Skin epidermis (tissue), 12 donors: ENCODE measurements around the gene AMIGO2.
"Not testable (repeated sequence)": the region's sequence is repeated elsewhere in the genome, so short reads cannot be mapped to it uniquely, and the experiment has no call there.

ENCODE experiments used
- H3K27ac ChIP-seq, 21 experiments: fragments of 200-600 bp; sonication (generic) in 11 of 21; one replicate each; pipeline ENCODE4 v1.5.0; 2020; ENCODE audit warnings: mild to moderate bottlenecking in 3 of 21, inconsistent platforms in 2 of 21, moderate library complexity in 2 of 21
- H3K4me3 ChIP-seq, 7 experiments: fragments of 200-600 bp; sonication (generic) in 2 of 7; one replicate each; pipeline ENCODE4 v1.5.0; 2020; ENCODE audit warnings: inconsistent platforms in 2 of 7, mild to moderate bottlenecking in 2 of 7, moderate library complexity in 1 of 7

Gene AMIGO2

GRCh38 chr12:47079468-47079980 is at the start of gene AMIGO2, which contains the start of gene PCED1B:
Gene AMIGO2 (minus strand): TSS chr12:47079959. CDS start chr12:47079002, 957 bp downstream.
Gene PCED1B (plus strand): TSS chr12:47079621. CDS start chr12:47235064, 155,443 bp downstream.
- H3K4me3 ChIP-seq, result peak within 1 kb of the TSS; percentile 47 to 73 (median 65)
- peak within 1 kb of the TSS; percentile 48 to 94 (median 88) for H3K27ac ChIP-seq

GRCh38 chr12:47126246-47126645 is 46.5 kb upstream of the AMIGO2 start:
- Histone ChIP-seq H3K4me3 (no peak overlapping the region), H3K27ac (no peak overlapping the region)

GRCh38 chr12:47124451-47124850 is 44.7 kb upstream of the AMIGO2 start:
- H3K27ac ChIP-seq, result no peak overlapping the region
- H3K4me3 ChIP-seq, result no peak overlapping the region

- Histone ChIP-seq H3K27ac (no peak overlapping the region), H3K4me3 (no peak overlapping the region)
Measured at GRCh38 chr12:47123730-47124129, 44.0 kb upstream of the AMIGO2 start.

- Histone ChIP-seq H3K27ac (no peak overlapping the region), H3K4me3 (no peak overlapping the region)
Measured at GRCh38 chr12:47122602-47123001, 42.8 kb upstream of the AMIGO2 start.

GRCh38 chr12:47121146-47121545 is 41.4 kb upstream of the AMIGO2 start:
- Histone ChIP-seq H3K27ac (peak overlapping the region in 1 of 21 experiments; percentile 6), H3K4me3 (no peak overlapping the region)

GRCh38 chr12:47120736-47121135 is 41.0 kb upstream of the AMIGO2 start:
- Histone ChIP-seq H3K27ac (no peak overlapping the region), H3K4me3 (no peak overlapping the region)

- not testable (repeated sequence) for H3K4me3 ChIP-seq, H3K27ac ChIP-seq
Measured at GRCh38 chr12:47117305-47117704, 37.5 kb upstream of the AMIGO2 start.

GRCh38 chr12:47114481-47114892 is 34.7 kb upstream of the AMIGO2 start:
- no peak overlapping the region for H3K4me3 ChIP-seq
- peak overlapping the region in 1 of 21 experiments; percentile 30 for H3K27ac ChIP-seq

- H3K4me3 ChIP-seq, result no peak overlapping the region
- no peak overlapping the region for H3K27ac ChIP-seq
Measured at GRCh38 chr12:47112679-47113078, 32.9 kb upstream of the AMIGO2 start.

GRCh38 chr12:47111854-47112253 is 32.1 kb upstream of the AMIGO2 start:
- Histone ChIP-seq H3K4me3 (no peak overlapping the region), H3K27ac (no peak overlapping the region)

GRCh38 chr12:47111392-47111778 is 31.6 kb upstream of the AMIGO2 start:
- H3K4me3 ChIP-seq, result no peak overlapping the region
- H3K27ac ChIP-seq, result peak overlapping the region in 1 of 21 experiments; percentile 53

- peak overlapping the region in 1 of 21 experiments; percentile 53 for H3K27ac ChIP-seq
- H3K4me3 ChIP-seq, result no peak overlapping the region
Measured at GRCh38 chr12:47110718-47111391, 31.1 kb upstream of the AMIGO2 start.

- H3K4me3 ChIP-seq, result no peak overlapping the region
- H3K27ac ChIP-seq, result no peak overlapping the region
Measured at GRCh38 chr12:47110011-47110541, 30.3 kb upstream of the AMIGO2 start.

- H3K27ac ChIP-seq, result no peak overlapping the region
- H3K4me3 ChIP-seq, result no peak overlapping the region
Measured at GRCh38 chr12:47107926-47108325, 28.2 kb upstream of the AMIGO2 start.

- no peak overlapping the region for H3K27ac ChIP-seq
Measured at GRCh38 chr12:47107446-47107845, 27.7 kb upstream of the AMIGO2 start.

GRCh38 chr12:47105914-47106674 is 26.3 kb upstream of the AMIGO2 start:
- Histone ChIP-seq H3K27ac (no peak overlapping the region), H3K4me3 (no peak overlapping the region)

More at GRCh38 chr12:47107446-47107845, 27.7 kb upstream of the AMIGO2 start:
- no peak overlapping the region for H3K4me3 ChIP-seq

GRCh38 chr12:47102845-47103651 is 23.3 kb upstream of the AMIGO2 start:
- H3K27ac ChIP-seq, result peak overlapping the region in 5 of 21 experiments; percentile 16 to 76 (median 56)

GRCh38 chr12:47102406-47102805 is 22.6 kb upstream of the AMIGO2 start:
- peak overlapping the region in 5 of 21 experiments; percentile 16 to 76 (median 56) for H3K27ac ChIP-seq
- H3K4me3 ChIP-seq, result no peak overlapping the region

More at GRCh38 chr12:47102845-47103651, 23.3 kb upstream of the AMIGO2 start:
- no peak overlapping the region for H3K4me3 ChIP-seq

GRCh38 chr12:47100160-47100559 is 20.4 kb upstream of the AMIGO2 start:
- Histone ChIP-seq H3K4me3 (no peak overlapping the region), H3K27ac (no peak overlapping the region)
